ENCODE data around the gene TGM5.

- TF ChIP-seq POLR2A (IDR thresholded peaks at IDR 0.05; ENCODE audit: low read length) (no peak), GATA1 (IDR thresholded peaks at IDR 0.05; ENCODE audit: low read depth, low read length) (no peak)
These were observed 54.4 kb downstream of the TGM5 start for GRCh38 chr15:43212299-43212698.
